HEK293T (cell line): ENCODE results near the gene PPIL4.

Experiments
- ARNT ChIP-seq: fragments of 450-650 bp; IDR thresholded peaks from 2 replicates; pipeline ENCODE4 v1.6.1; 2017; ENCODE audit warnings: mild to moderate bottlenecking
- BHLHE40 ChIP-seq: fragments of 450-650 bp; IDR thresholded peaks from 2 replicates; pipeline ENCODE4 v1.6.1; 2016; ENCODE audit warnings: mild to moderate bottlenecking, moderate library complexity, borderline replicate concordance
- ELF4 ChIP-seq: fragments of 450-650 bp; IDR thresholded peaks from 2 replicates; pipeline ENCODE4 v1.6.1; 2017; ENCODE audit warnings: antibody characterized with exemption
- FOXA1 ChIP-seq: fragments of 450-650 bp; IDR thresholded peaks from 2 replicates; pipeline ENCODE4 v1.6.1; 2016; ENCODE audit warnings: mild to moderate bottlenecking
- FOXM1 ChIP-seq: fragments of 450-650 bp; IDR thresholded peaks from 2 replicates; pipeline ENCODE4 v1.6.1; 2017; ENCODE audit warnings: mild to moderate bottlenecking, borderline replicate concordance
- HDGF ChIP-seq: fragments of 450-650 bp; IDR thresholded peaks from 2 replicates; pipeline ENCODE4 v1.6.1; 2017; ENCODE audit warnings: antibody characterized with exemption, borderline replicate concordance
- L3MBTL2 ChIP-seq: fragments of 450-650 bp; conservative IDR thresholded peaks from 2 replicates; pipeline ENCODE4 v1.6.1; 2016; ENCODE audit warnings: mild to moderate bottlenecking
- NFRKB ChIP-seq: fragments of 450-650 bp; IDR thresholded peaks from 2 replicates; pipeline ENCODE4 v1.6.1; 2016; ENCODE audit warnings: mild to moderate bottlenecking, moderate library complexity
- PKNOX1 ChIP-seq: fragments of 450-650 bp; IDR thresholded peaks from 2 replicates; pipeline ENCODE4 v1.6.1; 2016
- SP1 ChIP-seq: fragments of 450-650 bp; IDR thresholded peaks from 2 replicates; pipeline ENCODE4 v1.6.1; 2017
- SUZ12 ChIP-seq: fragments of 450-650 bp; IDR thresholded peaks from 2 replicates; pipeline ENCODE4 v1.6.1; 2016; ENCODE audit warnings: mild to moderate bottlenecking
- TARDBP ChIP-seq: fragments of 450-650 bp; IDR thresholded peaks from 2 replicates; pipeline ENCODE4 v1.6.1; 2016
- ZNF384 ChIP-seq: fragments of 450-650 bp; IDR thresholded peaks from 2 replicates; pipeline ENCODE4 v1.6.1; 2016

DNA sequence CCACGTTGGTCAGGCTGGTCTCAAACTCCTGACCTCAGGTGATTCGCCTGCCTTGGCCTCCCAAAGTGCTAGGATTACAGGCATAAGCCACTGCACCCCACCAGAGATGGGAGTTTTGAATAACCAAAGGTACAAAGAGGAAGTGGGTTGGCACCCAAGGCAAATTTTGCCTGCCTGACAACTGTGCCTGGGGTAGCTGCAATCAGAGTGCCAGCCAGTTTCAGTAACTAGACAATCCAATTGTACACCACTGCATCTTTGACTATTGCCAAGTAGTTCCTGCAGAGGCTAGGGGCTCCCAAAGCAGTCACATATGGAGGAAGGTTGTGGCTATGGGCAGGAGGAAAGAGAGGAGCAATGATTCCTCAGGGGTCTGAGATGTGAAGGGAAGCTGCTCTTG, 77.7 kb downstream of the PPIL4 start:
- TF ChIP-seq PKNOX1 (no peak), ARNT (no peak), TARDBP (no peak), SUZ12 (no peak), ZNF384 (no peak), SP1 (no peak), NFRKB (no peak), FOXM1 (no peak), ELF4 (no peak), BHLHE40 (no peak), L3MBTL2 (no peak), FOXA1 (no peak), HDGF (no peak)
